HepG2 (cell line): Measurements from ENCODE around the gene FCHO1. TPM values are rescaled to one million over a fixed set of nuclear protein-coding genes. Genes with fewer than 3 reads are reported as not detected.

Experiments used
- ARID5B ChIP-seq: IDR thresholded peaks from 2 replicates; pipeline ENCODE4 v1.4.0; 2020; ENCODE audit warnings: mild to moderate bottlenecking, missing genetic modification reagents
- BHLHE40 ChIP-seq: IDR thresholded peaks from 2 replicates; pipeline ENCODE4 v1.6.1; 2011; ENCODE audit warnings: low read length, improper control_type of control experiment
- BRCA1 ChIP-seq: sonication (generic); formaldehyde crosslinking; IDR thresholded peaks from 2 replicates; pipeline ENCODE4 v1.4.0; 2020; ENCODE audit warnings: missing genetic modification reagents
- HMG20B ChIP-seq: conservative IDR thresholded peaks from 2 replicates; pipeline ENCODE4 v1.6.1; 2016; ENCODE audit warnings: missing genetic modification reagents, missing compliant biosample characterization
- KAT8 ChIP-seq: IDR thresholded peaks from 2 replicates; pipeline ENCODE4 v1.6.1; 2016; ENCODE audit warnings: missing genetic modification reagents, missing compliant biosample characterization
- KDM1A ChIP-seq: IDR thresholded peaks from 2 replicates; pipeline ENCODE4 v1.6.1; 2016; ENCODE audit warnings: missing compliant biosample characterization
- MTF1 ChIP-seq: sonication (generic); formaldehyde crosslinking; IDR thresholded peaks from 2 replicates; pipeline ENCODE4 v1.5.0; 2020; ENCODE audit warnings: missing genetic modification reagents
- NFE2L1 ChIP-seq: sonication (generic); formaldehyde crosslinking; IDR thresholded peaks from 2 replicates; pipeline ENCODE4 v1.4.0; 2020; ENCODE audit warnings: missing genetic modification reagents, mild to moderate bottlenecking, borderline replicate concordance
- NFIB ChIP-seq: sonication (generic); formaldehyde crosslinking; IDR thresholded peaks from 2 replicates; pipeline ENCODE4 v1.9.0; 2021; ENCODE audit warnings: missing genetic modification reagents, mild to moderate bottlenecking, borderline replicate concordance
- RAD21 ChIP-seq: fragments of 450-650 bp; formaldehyde crosslinking; IDR thresholded peaks from 2 replicates; pipeline ENCODE4 v1.5.0; 2020; ENCODE audit warnings: mild to moderate bottlenecking
- SOX6 ChIP-seq, 2 experiments: fragments of 450-650 bp in 1 of 2; sonication (generic) in 1 of 2; formaldehyde crosslinking in 1 of 2; IDR thresholded peaks; 2 replicates each; pipeline versions ENCODE4 v1.4.0 to v1.6.1; 2017 to 2020; ENCODE audit warnings: antibody characterized with exemption in 1 of 2, mild to moderate bottlenecking in 1 of 2, missing genetic modification reagents in 1 of 2
- TCF7 ChIP-seq: sonication (generic); IDR thresholded peaks from 2 replicates; pipeline ENCODE4 v1.6.1; 2016; ENCODE audit warnings: antibody characterized with exemption, low read depth
- THYN1 ChIP-seq: sonication (generic); formaldehyde crosslinking; IDR thresholded peaks from 2 replicates; pipeline ENCODE4 v1.8.1; 2023; ENCODE audit warnings: low read depth, mild to moderate bottlenecking, moderate library complexity, missing genetic modification reagents, borderline replicate concordance
- UBTF ChIP-seq: sonication (generic); formaldehyde crosslinking; IDR thresholded peaks from 2 replicates; pipeline ENCODE4 v1.4.0; 2020; ENCODE audit warnings: mild to moderate bottlenecking, missing genetic modification reagents
- ZNF180 ChIP-seq: sonication (generic); formaldehyde crosslinking; IDR thresholded peaks from 2 replicates; pipeline ENCODE4 v1.4.0; 2020; ENCODE audit warnings: low read depth, missing genetic modification reagents, borderline replicate concordance
- ZNF317 ChIP-seq: sonication (generic); formaldehyde crosslinking; IDR thresholded peaks from 2 replicates; pipeline ENCODE4 v1.5.0; 2020; ENCODE audit warnings: mild to moderate bottlenecking, missing genetic modification reagents
- ZNF431 ChIP-seq: sonication (generic); formaldehyde crosslinking; IDR thresholded peaks from 2 replicates; pipeline ENCODE4 v1.9.0; 2022; ENCODE audit warnings: missing genetic modification reagents, low read depth, mild to moderate bottlenecking, borderline replicate concordance
- ZNF580 ChIP-seq: IDR thresholded peaks from 2 replicates; pipeline ENCODE4 v1.6.1; 2016; ENCODE audit warnings: low read depth, borderline replicate concordance
- ZNF598 ChIP-seq: sonication (generic); formaldehyde crosslinking; IDR thresholded peaks from 2 replicates; pipeline ENCODE4 v1.5.1; 2020; ENCODE audit warnings: mild to moderate bottlenecking, missing genetic modification reagents, borderline replicate concordance
- polyA plus RNA-seq, 8 experiments: library from polyadenylated mRNA; depleted of rRNA in 3 of 8; stranded (reverse) in 7 of 8; unstranded in 1 of 8; fragments of >200 nt; fragmentation: Illumina TruSeq in 4 of 8; extraction: Trizol in 4 of 8; gene quantifications; 2 replicates each; pipeline versions ENCODE4 v1.2.1 to v1.2.3, GENCODE V29; 2011 to 2016; ENCODE audit warnings: low read depth in 4 of 8, missing spikeins in 1 of 8, mixed read lengths in 1 of 8; ENCODE audit not compliant: insufficient read depth in 1 of 8
- total RNA-seq, 5 experiments: library from RNA; depleted of rRNA; stranded (reverse); fragments of >200 nt; fragmentation: Illumina TruSeq; extraction: Trizol; gene quantifications; 2 replicates each; pipeline ENCODE4 v1.2.3, GENCODE V29; 2016; ENCODE audit warnings: low read depth in 1 of 5
- TF ChIP-seq, protein P1 (sequence below): sonication (generic); formaldehyde crosslinking; IDR thresholded peaks from 2 replicates; pipeline ENCODE4 v1.5.0; 2020; ENCODE audit warnings: missing genetic modification reagents, mild to moderate bottlenecking, borderline replicate concordance

FCHO1 gene
- total and polyA plus RNA-seq, 2 of the 13 experiments (the other 11 are each of a cell fraction or from before 2014, with no cell fraction given) = 1.3 to 3.1 TPM

GRCh38 chr19:17796838-17797423, 45.7 kb downstream of the FCHO1 start (continued):
- TF ChIP-seq SOX6 (IDR thresholded peaks at IDR 0.05) = no peak
- peak; percentile 39; the same call in 1 of the 2 replicates for TF ChIP-seq SOX6 (CRISPR knock-in tag; IDR thresholded peaks at IDR 0.05)
- no peak for TF ChIP-seq TCF7
- no peak for TF ChIP-seq KAT8
- no peak for TF ChIP-seq BRCA1 (CRISPR knock-in tag)
- no peak for TF ChIP-seq NFIB (CRISPR knock-in tag)
- TF ChIP-seq ZNF580 (CRISPR knock-in tag) = peak; percentile 49; the same call in 1 of the 2 replicates
- TF ChIP-seq UBTF (CRISPR knock-in tag) = no peak
- no peak for TF ChIP-seq MTF1 (CRISPR knock-in tag)
- no peak for TF ChIP-seq NFE2L1
- no peak for TF ChIP-seq ZNF180 (CRISPR knock-in tag)
- no peak for TF ChIP-seq ZNF598 (CRISPR knock-in tag)
- TF ChIP-seq RAD21 (CRISPR knock-in tag) = no peak
- no peak for TF ChIP-seq BHLHE40
- no peak for TF ChIP-seq HMG20B (CRISPR knock-in tag)
- TF ChIP-seq KDM1A (CRISPR knock-in tag) = peak; percentile 84; the same call in 1 of the 2 replicates
- TF ChIP-seq ZNF317 (CRISPR knock-in tag) = 0 out of 2 replicates have a peak, but pooled peaks have one; percentile 55
- TF ChIP-seq THYN1 (CRISPR knock-in tag) = no peak
- TF ChIP-seq, protein P1, sequence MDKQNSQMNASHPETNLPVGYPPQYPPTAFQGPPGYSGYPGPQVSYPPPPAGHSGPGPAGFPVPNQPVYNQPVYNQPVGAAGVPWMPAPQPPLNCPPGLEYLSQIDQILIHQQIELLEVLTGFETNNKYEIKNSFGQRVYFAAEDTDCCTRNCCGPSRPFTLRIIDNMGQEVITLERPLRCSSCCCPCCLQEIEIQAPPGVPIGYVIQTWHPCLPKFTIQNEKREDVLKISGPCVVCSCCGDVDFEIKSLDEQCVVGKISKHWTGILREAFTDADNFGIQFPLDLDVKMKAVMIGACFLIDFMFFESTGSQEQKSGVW (CRISPR knock-in tag) = no peak
- TF ChIP-seq ZNF431 = no peak
- TF ChIP-seq ARID5B = no peak
